Memory B cell (primary cell): ENCODE data around the gene FHOD1.

Experiments used
- ATAC-seq: fragments of 150-1000 bp; cut with Tn5 transposase; 2 replicates; pipeline ENCODE4 v1.10.0; 2021; ENCODE audit warnings: low read depth, mild to moderate bottlenecking, moderate library complexity
- DNase-seq, 2 donors: peaks; one replicate each; pipeline ENCODE4 v3.0.0; 2022; ENCODE audit warnings: low spot score in 2 of 2
- H3K27ac Mint-ChIP-seq: one replicate; pipeline ENCODE4 v1.8.0; 2022; ENCODE audit warnings: mild to moderate bottlenecking, moderate library complexity, mixed read lengths
- H3K27me3 Mint-ChIP-seq: one replicate; pipeline ENCODE4 v1.8.0; 2022; ENCODE audit warnings: mixed read lengths
- H3K36me3 Mint-ChIP-seq: one replicate; pipeline ENCODE4 v1.8.0; 2022; ENCODE audit warnings: mild to moderate bottlenecking, mixed read lengths
- H3K4me1 Mint-ChIP-seq: one replicate; pipeline ENCODE4 v1.8.0; 2022; ENCODE audit warnings: mixed read lengths
- H3K4me3 Mint-ChIP-seq: one replicate; pipeline ENCODE4 v1.8.0; 2022; ENCODE audit warnings: mild to moderate bottlenecking, moderate library complexity, mixed read lengths
- H3K9me3 Mint-ChIP-seq: one replicate; pipeline ENCODE4 v1.8.0; 2022; ENCODE audit warnings: mixed read lengths

Gene FHOD1

DNA sequence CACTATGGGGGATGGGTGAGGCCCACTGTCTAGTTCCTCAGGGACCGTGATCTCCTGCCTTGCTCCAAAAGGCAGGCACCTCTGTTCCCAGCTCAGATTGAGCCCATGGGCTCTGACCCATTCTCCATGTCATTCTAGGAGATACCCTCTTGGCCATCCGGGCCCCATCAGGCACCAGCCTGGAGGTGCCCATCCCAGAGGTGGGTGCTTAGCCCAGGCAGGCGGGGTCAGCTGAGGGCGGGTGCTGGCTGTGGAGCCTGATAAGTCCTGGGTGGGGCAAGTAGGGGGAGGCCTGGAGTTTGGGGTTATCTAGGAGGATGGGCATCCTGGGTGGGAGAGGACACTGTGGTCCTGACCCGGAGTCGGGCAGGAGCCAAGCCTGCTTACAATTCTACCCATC is 53.0 kb downstream of the FHOD1 start:
- ATAC-seq (no peak), DNase-seq (no peak)
- H3K27me3 Mint-ChIP-seq = no peaks in the 10 kb centered on the region
- H3K4me3 Mint-ChIP-seq = no peak overlapping the region
- peaks cover 16% of the 10 kb centered on the region for H3K36me3 Mint-ChIP-seq
- H3K4me1 Mint-ChIP-seq = peaks cover 29% of the 10 kb centered on the region
- no peaks in the 10 kb centered on the region for H3K9me3 Mint-ChIP-seq
- no peak overlapping the region for H3K27ac Mint-ChIP-seq

DNA sequence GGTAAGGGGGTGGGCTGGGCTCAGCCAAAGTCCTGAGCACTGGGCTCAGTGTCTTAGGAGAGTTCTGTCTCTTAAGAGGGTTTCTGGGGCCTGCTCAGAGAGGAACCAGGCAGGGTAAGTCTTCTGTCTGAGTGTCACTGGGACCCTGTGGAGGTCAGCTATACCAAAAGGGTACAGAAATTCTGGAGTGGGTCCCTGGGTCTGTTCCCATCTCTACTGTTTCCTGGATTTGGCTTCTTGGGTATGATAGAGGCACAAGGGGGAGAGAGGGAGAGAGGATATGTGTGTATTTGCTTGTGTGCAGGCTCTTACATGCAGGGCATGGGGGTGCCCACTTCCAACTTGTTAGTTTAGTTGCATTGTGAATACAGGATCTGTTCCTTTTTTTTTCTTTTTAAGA is 53.7 kb downstream of the FHOD1 start:
- H3K4me3 Mint-ChIP-seq = peak overlapping the region; percentile 92
- H3K4me1 Mint-ChIP-seq = peaks cover 29% of the 10 kb centered on the region
- no peak for ATAC-seq

DNA sequence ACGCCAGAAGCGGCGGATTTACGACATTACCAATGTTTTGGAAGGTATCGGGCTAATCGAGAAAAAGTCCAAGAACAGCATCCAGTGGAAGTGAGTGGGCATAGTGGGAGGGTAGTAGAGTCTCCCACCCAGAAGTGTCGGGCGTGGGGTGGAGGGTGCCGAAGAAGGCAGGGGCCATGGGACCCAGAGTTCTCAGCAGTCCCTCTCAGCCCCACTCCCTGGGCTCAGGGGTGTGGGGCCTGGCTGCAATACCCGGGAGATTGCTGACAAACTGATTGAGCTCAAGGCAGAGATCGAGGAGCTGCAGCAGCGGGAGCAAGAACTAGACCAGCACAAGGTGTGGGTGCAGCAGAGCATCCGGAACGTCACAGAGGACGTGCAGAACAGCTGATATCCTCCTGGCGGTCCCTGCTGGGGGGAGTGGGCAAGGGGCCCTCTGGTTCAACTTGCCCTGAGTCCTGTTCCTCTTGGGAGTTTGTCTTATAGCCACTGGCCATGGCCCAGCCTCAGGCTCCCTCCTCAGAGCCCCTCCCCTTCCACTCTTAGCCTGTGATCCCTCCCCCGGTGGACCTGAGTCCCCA is 54.4 kb downstream of the FHOD1 start:
- DNase-seq (no peak), ATAC-seq (no peak)
- peak overlapping the region; percentile 92 for H3K4me3 Mint-ChIP-seq
- H3K27me3 Mint-ChIP-seq = peaks cover 1% of the 10 kb centered on the region
- peak overlapping the region; percentile 87 for H3K27ac Mint-ChIP-seq
- H3K9me3 Mint-ChIP-seq = no peaks in the 10 kb centered on the region
- H3K4me1 Mint-ChIP-seq = peaks cover 27% of the 10 kb centered on the region
- peaks cover 14% of the 10 kb centered on the region for H3K36me3 Mint-ChIP-seq

More for the DNA sequence above, 53.7 kb downstream of the FHOD1 start:
- peaks cover 16% of the 10 kb centered on the region for H3K36me3 Mint-ChIP-seq
- H3K27me3 Mint-ChIP-seq = no peaks in the 10 kb centered on the region
- no peak for DNase-seq
- no peaks in the 10 kb centered on the region for H3K9me3 Mint-ChIP-seq
- peak overlapping the region; percentile 20 for H3K27ac Mint-ChIP-seq

DNA sequence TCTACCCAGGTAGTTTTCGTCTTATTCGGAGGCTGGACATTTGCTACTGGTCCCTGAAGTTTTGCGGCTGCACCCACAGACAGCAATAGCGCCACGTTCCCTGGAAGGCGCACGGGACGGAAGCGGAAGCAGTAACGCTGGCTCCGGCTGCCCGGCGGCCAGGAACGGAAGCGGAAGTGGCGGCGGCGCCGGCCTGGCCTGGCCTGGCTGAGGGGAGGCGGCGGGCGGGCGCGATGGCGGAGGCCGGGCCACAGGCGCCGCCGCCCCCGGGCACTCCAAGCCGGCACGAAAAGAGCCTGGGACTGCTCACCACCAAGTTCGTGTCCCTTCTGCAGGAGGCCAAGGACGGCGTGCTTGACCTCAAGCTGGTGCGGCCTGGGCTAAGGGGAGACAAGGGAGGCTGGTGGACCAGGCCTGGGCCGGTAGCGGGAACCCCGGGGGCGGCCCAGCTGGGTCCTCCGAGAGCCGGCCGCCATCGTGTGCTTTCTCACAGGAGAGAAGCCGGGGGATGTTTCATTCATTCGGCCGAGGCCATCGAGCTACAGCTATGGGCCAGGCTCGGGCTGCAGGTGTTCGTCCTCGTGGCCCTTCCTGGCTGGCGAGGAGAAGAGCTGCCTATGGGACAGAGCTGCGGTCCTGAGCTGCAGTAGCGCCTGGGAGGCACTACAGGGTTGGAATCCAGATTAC is 55.1 kb downstream of the FHOD1 start, which contains the start of gene E2F4:
Gene E2F4, plus strand, starts transcription at position 161 of the 687 bp plus-strand sequence. Its CDS starts 73 bp downstream, at position 234.
- ATAC-seq = peak; percentile 99
- Mint-ChIP-seq H3K4me1 (peaks cover 27% of the 10 kb centered on the region), H3K36me3 (peaks cover 14% of the 10 kb centered on the region), H3K27me3 (peaks cover 1% of the 10 kb centered on the region), H3K9me3 (no peaks in the 10 kb centered on the region), H3K4me3 (peak within 1 kb of the TSS; percentile 92), H3K27ac (peak within 1 kb of the TSS; percentile 87)
- DNase-seq = peak; percentile 81 to 83

DNA sequence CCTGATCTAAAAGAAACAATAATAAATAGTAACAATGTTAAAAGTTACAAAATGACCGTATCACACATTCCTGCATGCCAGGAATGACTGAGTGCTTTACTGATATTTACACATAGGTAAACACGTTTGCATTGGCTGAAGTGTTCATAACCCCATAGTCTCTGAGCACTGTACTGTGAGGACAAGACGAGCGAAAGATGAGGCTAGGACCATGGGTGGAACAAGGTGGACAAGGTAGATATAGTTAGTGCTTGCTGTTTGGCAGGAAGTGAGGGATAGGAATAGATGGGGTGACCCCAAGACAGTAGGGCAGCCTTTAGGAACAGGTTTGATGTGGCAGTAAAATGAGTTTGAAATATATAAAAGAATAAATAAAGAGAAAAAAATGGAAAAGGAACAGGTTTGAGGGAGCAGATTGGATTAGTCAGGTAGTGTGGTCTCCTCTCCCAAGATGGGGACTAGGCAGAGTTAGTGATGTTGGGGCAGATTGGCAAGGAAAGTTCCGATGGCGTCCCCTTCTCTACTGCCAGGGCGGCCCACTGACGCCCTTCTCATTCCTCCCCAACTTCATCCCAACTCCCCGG is 55.8 kb downstream of the FHOD1 start:
- Mint-ChIP-seq H3K36me3 (peaks cover 8% of the 10 kb centered on the region), H3K4me3 (peak overlapping the region; percentile 92), H3K9me3 (no peaks in the 10 kb centered on the region), H3K4me1 (peaks cover 24% of the 10 kb centered on the region), H3K27me3 (peaks cover 1% of the 10 kb centered on the region), H3K27ac (peak overlapping the region; percentile 87)
- ATAC-seq (no peak), DNase-seq (no peak)

DNA sequence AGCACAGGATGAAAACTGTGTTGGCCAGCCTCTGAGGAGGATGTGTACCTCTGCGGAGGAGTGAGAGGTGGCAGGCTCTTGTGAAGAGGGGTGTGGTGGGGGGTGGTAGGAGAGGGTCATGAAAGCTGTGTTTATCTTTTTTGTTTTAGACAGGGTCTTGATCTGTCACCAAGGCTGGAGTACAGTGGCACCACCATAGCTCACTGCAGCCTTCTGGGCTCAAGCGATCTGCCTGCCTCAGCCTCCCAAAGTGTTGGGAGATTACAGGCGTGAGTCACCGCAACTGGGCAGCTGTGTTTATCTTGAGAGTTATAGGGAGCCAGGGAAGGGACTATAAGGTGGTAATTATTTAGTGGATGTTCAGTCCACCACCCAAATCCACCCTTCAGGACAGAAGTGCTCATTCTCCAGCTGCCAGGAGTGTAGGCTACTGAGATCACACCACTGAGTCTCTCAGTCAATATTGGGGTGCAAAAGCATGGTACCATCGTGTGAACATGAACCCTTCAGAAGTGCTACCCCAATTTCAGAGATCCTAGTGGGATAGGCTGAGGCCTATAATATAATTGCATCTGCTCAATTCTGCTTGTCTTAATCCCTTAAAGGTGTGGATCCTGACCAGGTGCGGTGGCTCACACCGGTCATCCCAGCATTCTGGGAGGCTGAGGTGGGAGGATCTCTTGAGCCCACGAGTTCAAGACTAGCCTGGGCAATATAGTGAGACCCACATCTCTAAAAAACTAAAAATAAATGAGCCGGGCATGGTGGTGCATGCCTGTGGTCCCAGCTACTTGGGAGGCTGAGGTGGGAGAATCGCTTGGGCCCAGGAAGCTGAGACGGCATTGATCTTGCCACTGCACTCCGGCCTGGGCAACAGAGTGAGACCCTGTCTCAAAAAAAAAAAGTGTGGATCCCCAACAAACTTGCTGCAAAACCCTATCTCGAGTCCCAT is 56.6 kb downstream of the FHOD1 start:
- Mint-ChIP-seq H3K36me3 (peaks cover 2% of the 10 kb centered on the region), H3K9me3 (no peaks in the 10 kb centered on the region), H3K27me3 (peaks cover 1% of the 10 kb centered on the region), H3K27ac (no peak overlapping the region), H3K4me1 (peaks cover 19% of the 10 kb centered on the region), H3K4me3 (no peak overlapping the region)
- ATAC-seq (no peak), DNase-seq (no peak)

DNA sequence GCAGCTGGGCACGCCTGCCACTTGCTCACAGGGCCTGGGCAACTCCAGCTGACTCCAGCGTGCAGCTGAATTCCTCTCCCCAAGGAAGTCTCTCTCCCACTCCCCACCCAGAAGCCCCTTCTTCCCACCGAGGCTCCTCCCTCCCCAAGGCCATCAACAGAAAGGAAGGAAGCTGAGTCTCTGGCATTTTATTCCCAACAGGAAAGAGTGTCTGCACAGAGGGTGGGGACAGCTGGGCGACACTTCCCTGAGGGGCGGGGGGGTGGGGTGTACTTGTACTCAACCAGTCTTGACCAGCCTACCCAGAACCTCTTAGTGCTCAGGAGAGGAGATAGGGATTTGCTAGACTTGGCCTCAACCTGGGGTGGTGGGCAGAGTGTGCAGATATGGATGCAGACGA is 57.2 kb downstream of the FHOD1 start, which contains the start of gene EXOC3L1:
Gene EXOC3L1, minus strand, starts transcription at position 96 of the 400 bp plus-strand sequence. CDS start 460 bp downstream, outside the sequence.
- Mint-ChIP-seq H3K27me3 (peaks cover 1% of the 10 kb centered on the region), H3K4me1 (peaks cover 22% of the 10 kb centered on the region), H3K36me3 (no peaks in the 10 kb centered on the region), H3K9me3 (no peaks in the 10 kb centered on the region), H3K4me3 (no peak within 1 kb of the TSS), H3K27ac (no peak within 1 kb of the TSS)
- ATAC-seq (no peak), DNase-seq (no peak)

DNA sequence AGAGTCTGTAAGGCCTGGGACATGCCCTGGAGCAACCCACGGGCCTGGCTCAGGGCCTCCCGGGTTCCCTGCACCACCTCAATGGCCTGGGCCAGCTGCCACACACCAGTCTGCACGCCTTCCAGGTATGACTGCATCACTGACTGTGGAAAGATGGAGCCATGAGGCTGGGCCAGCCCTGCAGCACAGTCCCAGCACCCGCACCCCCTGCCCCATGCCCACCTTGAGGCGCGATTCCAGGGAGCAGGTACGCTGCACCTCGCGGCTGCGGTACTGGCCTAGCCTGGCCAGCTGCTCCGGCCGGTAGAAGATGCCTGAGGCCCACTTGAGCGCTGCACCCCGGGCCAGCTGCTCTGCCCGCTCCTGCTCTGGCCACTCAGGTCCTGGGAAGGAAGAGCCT is 58.5 kb downstream of the FHOD1 start:
- ATAC-seq = no peak
- Mint-ChIP-seq H3K27me3 (peaks cover 1% of the 10 kb centered on the region), H3K36me3 (no peaks in the 10 kb centered on the region), H3K4me1 (peaks cover 23% of the 10 kb centered on the region), H3K4me3 (no peak overlapping the region), H3K9me3 (no peaks in the 10 kb centered on the region), H3K27ac (no peak overlapping the region)
- DNase-seq = no peak

DNA sequence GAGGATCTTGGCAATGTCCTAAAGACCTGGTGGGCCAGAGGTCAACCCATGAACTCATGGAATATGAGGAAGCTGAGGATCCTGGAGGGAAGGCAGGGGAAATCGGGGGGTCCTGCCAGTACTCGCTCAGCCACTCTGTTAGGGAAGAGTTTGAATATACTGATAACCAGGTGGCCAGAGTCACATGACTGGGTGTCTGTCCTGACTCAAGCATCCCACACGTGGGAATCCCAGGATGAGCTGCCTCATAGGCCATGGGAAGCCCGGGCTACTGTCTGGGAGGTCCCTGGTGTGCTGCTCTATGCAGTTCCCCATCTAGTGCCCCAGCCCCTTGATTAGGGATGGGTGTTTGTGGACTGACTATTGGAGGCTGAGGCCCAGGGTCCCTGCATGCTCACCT is 59.0 kb downstream of the FHOD1 start:
- H3K4me3 Mint-ChIP-seq = no peak overlapping the region
- DNase-seq = no peak

DNA sequence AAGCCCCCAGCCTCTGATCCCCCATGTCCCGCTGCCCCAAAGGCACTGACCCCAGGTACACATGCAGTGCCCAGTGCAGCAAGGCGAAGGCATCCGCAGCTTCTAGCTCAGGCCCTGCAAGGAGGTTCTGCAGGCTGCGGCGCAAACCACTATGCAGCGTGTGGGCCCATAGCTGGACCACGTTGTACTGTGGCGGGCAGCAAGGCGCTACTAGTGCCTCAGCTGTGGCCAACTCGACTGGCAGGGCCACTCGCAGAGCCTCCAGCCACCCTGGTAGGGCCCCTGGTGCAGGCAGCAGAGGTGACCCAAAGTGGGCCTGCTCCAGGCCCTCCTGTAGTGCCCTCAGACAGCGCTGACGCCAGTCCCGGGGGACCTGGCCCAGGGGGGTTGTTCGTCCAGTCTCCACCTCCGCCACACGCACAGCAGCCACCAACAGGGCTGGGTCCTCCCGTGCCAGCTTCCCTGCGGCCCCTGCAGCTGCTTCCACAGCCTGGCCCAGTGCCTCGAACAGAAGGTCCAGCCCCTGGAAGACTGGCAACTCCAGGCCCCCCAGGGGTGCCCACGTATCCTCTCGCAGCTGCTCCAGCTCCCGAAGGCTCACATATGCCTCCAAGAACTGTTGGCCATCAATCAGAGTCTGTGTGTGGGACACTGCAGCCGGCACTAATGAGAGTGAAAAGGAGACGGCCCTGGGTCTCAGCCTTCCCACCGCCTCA is 59.9 kb downstream of the FHOD1 start:
- H3K9me3 Mint-ChIP-seq = no peaks in the 10 kb centered on the region
- no peaks in the 10 kb centered on the region for H3K36me3 Mint-ChIP-seq
- no peak overlapping the region for H3K27ac Mint-ChIP-seq
- H3K4me3 Mint-ChIP-seq = no peak overlapping the region
- peaks cover 14% of the 10 kb centered on the region for H3K4me1 Mint-ChIP-seq
- DNase-seq = no peak
- H3K27me3 Mint-ChIP-seq = peaks cover 1% of the 10 kb centered on the region
- ATAC-seq = no peak

More for the DNA sequence above, 59.0 kb downstream of the FHOD1 start:
- ATAC-seq = no peak
- Mint-ChIP-seq H3K4me1 (peaks cover 20% of the 10 kb centered on the region), H3K27ac (no peak overlapping the region), H3K27me3 (peaks cover 1% of the 10 kb centered on the region), H3K9me3 (no peaks in the 10 kb centered on the region), H3K36me3 (no peaks in the 10 kb centered on the region)

DNA sequence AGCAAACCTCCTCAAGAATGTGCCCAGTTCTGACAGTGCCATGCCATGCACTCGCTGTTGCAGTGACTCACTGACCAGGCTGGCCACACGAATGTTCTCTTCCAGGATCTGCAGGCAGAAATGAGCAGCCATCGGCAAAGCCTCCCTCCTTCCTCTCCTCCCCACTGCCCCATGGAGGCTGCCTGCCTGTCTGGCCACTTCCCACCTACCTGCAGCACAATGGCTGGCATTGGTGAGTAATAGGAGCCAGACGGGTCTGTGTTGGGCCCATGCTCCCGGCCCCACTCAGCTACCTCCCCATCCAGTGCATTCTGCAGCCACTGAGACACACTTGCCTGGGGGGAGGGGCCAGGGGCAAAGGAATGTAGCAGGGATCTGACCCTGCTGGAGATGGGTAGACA is 60.7 kb downstream of the FHOD1 start:
- Mint-ChIP-seq H3K27ac (no peak overlapping the region), H3K4me3 (no peak overlapping the region), H3K27me3 (peaks cover 1% of the 10 kb centered on the region)

DNA sequence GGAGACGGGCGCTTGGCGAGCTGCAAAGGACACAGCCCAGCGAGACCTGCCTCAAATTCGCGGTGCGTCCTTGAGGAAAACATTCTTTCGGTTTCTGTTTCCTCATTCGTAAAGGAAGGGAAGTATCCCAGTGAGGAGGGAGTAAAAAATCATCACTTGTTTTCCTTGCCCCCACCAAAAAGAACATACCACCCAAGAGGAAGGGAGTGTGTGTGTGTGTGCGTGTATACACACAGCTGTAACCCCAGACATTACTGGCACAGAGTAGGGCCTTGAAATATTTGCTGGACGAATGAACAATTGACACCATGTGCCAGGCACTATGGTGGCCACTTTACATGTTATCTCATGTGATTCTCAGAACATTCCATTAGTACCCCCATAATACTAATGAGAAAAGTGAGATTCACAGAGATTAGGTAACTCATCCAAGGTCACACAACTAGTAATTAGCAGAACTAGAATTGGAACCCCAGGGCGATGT is 61.6 kb downstream of the FHOD1 start:
- ATAC-seq (no peak), DNase-seq (no peak)
- H3K9me3 Mint-ChIP-seq = no peaks in the 10 kb centered on the region
- H3K4me3 Mint-ChIP-seq = peak overlapping the region; percentile 89
- peaks cover 1% of the 10 kb centered on the region for H3K27me3 Mint-ChIP-seq
- H3K27ac Mint-ChIP-seq = no peak overlapping the region
- H3K4me1 Mint-ChIP-seq = peaks cover 6% of the 10 kb centered on the region
- H3K36me3 Mint-ChIP-seq = no peaks in the 10 kb centered on the region

More for the DNA sequence above, 60.7 kb downstream of the FHOD1 start:
- DNase-seq (no peak), ATAC-seq (no peak)
- H3K36me3 Mint-ChIP-seq = no peaks in the 10 kb centered on the region
- peaks cover 9% of the 10 kb centered on the region for H3K4me1 Mint-ChIP-seq
- H3K9me3 Mint-ChIP-seq = no peaks in the 10 kb centered on the region
